ENCODE measurements around the gene TARS1. TPM values are rescaled to one million over a fixed set of nuclear protein-coding genes. Genes with fewer than 3 reads are reported as not detected.

Gene TARS1
- total RNA-seq, 1 donor from 2014 or later, result 66.1 TPM

DNA sequence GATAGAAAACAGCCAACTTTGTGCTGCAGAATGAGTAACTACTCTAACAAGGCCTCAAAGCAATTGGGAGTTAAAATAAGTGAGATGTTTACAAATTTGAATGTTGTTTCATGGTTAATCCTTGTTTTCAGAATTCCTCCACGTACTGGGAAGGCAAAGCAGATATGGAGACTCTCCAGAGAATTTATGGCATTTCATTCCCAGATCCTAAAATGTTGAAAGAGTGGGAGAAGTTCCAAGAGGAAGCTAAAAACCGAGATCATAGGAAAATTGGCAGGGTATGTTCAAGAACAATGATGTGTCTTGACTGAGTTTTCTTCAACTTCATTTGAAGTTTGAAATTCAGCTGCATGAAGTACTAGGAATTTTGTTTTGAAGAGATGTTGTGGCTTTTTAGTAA, 16.4 kb downstream of the TARS1 start:
- H3K4me1 ChIP-seq, result peaks cover 17% of the 10 kb centered on the region
- TF ChIP-seq, protein P1, sequence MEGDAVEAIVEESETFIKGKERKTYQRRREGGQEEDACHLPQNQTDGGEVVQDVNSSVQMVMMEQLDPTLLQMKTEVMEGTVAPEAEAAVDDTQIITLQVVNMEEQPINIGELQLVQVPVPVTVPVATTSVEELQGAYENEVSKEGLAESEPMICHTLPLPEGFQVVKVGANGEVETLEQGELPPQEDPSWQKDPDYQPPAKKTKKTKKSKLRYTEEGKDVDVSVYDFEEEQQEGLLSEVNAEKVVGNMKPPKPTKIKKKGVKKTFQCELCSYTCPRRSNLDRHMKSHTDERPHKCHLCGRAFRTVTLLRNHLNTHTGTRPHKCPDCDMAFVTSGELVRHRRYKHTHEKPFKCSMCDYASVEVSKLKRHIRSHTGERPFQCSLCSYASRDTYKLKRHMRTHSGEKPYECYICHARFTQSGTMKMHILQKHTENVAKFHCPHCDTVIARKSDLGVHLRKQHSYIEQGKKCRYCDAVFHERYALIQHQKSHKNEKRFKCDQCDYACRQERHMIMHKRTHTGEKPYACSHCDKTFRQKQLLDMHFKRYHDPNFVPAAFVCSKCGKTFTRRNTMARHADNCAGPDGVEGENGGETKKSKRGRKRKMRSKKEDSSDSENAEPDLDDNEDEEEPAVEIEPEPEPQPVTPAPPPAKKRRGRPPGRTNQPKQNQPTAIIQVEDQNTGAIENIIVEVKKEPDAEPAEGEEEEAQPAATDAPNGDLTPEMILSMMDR (IDR thresholded peaks at IDR 0.05; ENCODE audit: borderline replicate concordance), result no peak
- peak overlapping the region; percentile 45 for H3K27ac ChIP-seq (replicated peaks)
- H3K27me3 ChIP-seq (ENCODE audit: low read depth), result no peaks in the 10 kb centered on the region
- no peak overlapping the region for H3K4me3 ChIP-seq
- intact Hi-C loops (cut with micrococcal nuclease), result no loop called here
- H3K9me3 ChIP-seq (replicated peaks), result no peaks in the 10 kb centered on the region
- DNase-seq, result no peak
- H3K36me3 ChIP-seq, result peaks cover 100% of the 10 kb centered on the region

DNA sequence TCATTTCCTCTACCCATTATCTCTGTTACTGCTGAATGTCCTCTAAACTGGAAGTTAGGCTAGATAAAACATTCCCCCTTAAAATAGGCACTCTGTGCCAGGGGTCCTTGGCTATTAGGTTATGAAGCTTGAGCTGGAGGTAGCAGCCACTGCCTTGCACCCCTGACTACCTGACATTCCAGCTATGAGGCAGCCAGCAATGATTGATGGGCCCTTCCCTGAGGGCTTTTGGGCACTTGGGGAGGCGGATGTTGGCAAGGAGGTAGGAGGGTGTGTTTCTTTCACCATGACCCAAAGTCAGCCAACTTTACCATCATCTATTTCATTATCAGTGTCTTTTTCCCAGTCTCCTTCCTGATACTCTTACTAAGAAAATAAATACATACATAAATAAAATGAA, 17.1 kb downstream of the TARS1 start:
- TF ChIP-seq, protein P1 (IDR thresholded peaks at IDR 0.05; ENCODE audit: borderline replicate concordance), result no peak
- no peak overlapping the region for H3K4me3 ChIP-seq
- H3K27ac ChIP-seq (replicated peaks), result no peak overlapping the region
- no peaks in the 10 kb centered on the region for H3K27me3 ChIP-seq (ENCODE audit: low read depth)
- peaks cover 100% of the 10 kb centered on the region for H3K36me3 ChIP-seq
- intact Hi-C loops (cut with micrococcal nuclease), result no loop called here
- H3K4me1 ChIP-seq, result peaks cover 17% of the 10 kb centered on the region
- no peaks in the 10 kb centered on the region for H3K9me3 ChIP-seq (replicated peaks)
- no peak for DNase-seq

DNA sequence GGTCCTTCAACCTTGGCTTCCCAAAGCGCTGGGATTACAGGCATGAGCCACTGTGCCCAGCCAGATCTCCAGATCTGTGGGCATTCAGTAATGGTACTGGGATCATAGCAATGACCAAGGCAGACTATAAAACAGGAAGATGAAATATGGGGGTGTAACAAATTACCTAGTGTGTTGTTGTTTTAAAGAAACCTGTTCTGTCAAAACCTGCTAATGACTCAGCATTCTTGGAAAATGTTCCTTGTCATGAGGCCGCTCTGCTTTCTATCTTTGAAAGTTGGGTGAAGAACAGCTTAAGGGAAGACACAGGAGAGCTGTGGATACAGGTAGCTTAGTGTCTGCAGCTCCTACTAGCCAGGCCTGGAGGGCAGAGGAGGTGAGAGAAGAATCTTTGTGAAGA, 19.4 kb downstream of the TARS1 start:
- TF ChIP-seq, protein P1 (IDR thresholded peaks at IDR 0.05; ENCODE audit: borderline replicate concordance), result no peak
- peaks cover 100% of the 10 kb centered on the region for H3K36me3 ChIP-seq
- no peaks in the 10 kb centered on the region for H3K27me3 ChIP-seq (ENCODE audit: low read depth)

DNA sequence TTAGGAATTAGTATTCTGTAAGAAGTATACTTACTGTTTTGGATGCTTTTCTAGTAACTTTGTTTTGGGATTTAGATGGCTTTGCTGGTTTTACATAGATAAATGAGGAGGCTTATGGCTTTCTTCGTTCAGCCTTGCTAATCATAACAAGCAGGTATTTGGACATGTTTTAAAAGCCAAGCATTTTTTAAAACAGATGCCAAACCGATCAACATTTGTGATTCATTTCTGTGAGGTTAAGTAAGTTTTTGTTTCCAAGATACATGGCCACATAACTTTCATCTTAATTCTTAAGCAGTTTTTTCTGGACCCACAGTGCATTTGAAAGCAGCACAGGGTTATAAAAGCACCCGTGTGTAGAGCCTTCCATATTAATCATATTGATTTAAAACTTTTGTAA, 21.7 kb downstream of the TARS1 start:
- TF ChIP-seq, protein P1 (IDR thresholded peaks at IDR 0.05; ENCODE audit: borderline replicate concordance), result no peak
- intact Hi-C loops (cut with micrococcal nuclease), result no loop called here
- H3K36me3 ChIP-seq, result peaks cover 98% of the 10 kb centered on the region

More for the DNA sequence above, 19.4 kb downstream of the TARS1 start:
- Histone ChIP-seq H3K27ac (replicated peaks) (no peak overlapping the region), H3K4me1 (peaks cover 17% of the 10 kb centered on the region), H3K4me3 (no peak overlapping the region), H3K9me3 (replicated peaks) (no peaks in the 10 kb centered on the region)
- DNase-seq, result no peak
- intact Hi-C loops (cut with micrococcal nuclease), result no loop called here

DNA sequence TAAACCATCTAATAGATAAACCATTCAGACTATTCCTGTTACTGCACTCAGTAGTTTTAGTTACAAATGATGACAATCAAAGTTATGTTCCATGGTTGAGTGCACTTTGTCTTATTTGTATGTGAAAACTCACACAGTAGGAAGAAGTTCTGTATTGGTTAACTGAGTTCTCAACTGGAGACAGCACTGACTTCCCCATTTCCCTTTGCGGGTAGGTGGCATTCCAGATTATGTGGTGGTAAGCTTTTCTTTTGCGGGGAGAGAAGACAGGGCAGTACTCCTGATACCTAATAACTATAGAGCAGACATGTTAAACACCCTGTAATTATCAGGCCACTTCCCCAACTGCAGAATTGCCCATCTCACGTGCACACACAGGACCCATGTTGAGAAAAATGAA, 24.4 kb downstream of the TARS1 start:
- no peak for DNase-seq
- no peak overlapping the region for H3K27ac ChIP-seq (replicated peaks)
- TF ChIP-seq, protein P1 (IDR thresholded peaks at IDR 0.05; ENCODE audit: borderline replicate concordance), result no peak

More for the DNA sequence above, 21.7 kb downstream of the TARS1 start:
- Histone ChIP-seq H3K9me3 (replicated peaks) (no peaks in the 10 kb centered on the region), H3K4me3 (no peak overlapping the region), H3K27me3 (ENCODE audit: low read depth) (no peaks in the 10 kb centered on the region), H3K27ac (replicated peaks) (no peak overlapping the region), H3K4me1 (peaks cover 4% of the 10 kb centered on the region)
- no peak for DNase-seq

More for the DNA sequence above, 24.4 kb downstream of the TARS1 start:
- no peaks in the 10 kb centered on the region for H3K27me3 ChIP-seq (ENCODE audit: low read depth)
- peaks cover 98% of the 10 kb centered on the region for H3K36me3 ChIP-seq
- no peak overlapping the region for H3K4me3 ChIP-seq
- H3K4me1 ChIP-seq, result no peaks in the 10 kb centered on the region
- intact Hi-C loops (cut with micrococcal nuclease), result no loop called here
- H3K9me3 ChIP-seq (replicated peaks), result no peaks in the 10 kb centered on the region
